ENCODE measurements around the gene CTDSP1. TPM values are rescaled to one million over a fixed set of nuclear protein-coding genes. Genes with fewer than 3 reads are reported as not detected.

Gene CTDSP1
- total RNA-seq, 1 donor from 2014 or later, result 153 TPM

- DNase-seq (ENCODE audit: low spot score), result no peak
Measured at GRCh38 chr2:218382785-218383184, 16.9 kb upstream of the CTDSP1 start.

DNA sequence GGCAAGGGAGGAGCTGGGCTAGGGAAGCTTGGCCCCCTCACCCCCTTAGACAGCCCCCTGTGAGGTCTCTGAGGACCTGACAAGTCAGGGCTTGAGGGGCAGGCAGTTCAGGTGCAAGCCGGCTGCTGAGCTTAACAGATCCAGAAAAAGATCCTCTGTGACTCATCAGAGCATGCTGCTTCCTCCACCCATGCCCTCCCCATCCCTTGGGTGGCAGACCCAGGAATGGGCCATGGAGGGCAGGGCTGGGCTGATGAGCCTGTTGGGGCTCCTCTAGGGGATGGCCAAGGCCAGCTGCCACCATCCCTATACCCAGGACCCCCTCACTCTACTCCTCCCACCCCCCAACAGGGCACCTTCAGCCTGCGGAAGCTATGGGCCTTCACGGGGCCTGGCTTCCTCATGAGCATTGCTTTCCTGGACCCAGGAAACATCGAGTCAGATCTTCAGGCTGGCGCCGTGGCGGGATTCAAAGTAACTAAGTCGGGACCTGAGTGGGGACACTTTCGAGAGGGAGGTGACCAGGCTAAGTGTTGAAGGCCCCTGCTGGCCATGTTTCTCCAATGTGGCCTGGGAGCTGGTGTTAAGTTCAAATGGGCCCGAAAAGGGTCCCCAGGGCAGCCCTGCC is 15.7 kb upstream of the CTDSP1 start:
- peak; percentile 62 for DNase-seq (ENCODE audit: low spot score)

GRCh38 chr2:218384975-218385374 is 14.7 kb upstream of the CTDSP1 start:
- DNase-seq (ENCODE audit: low spot score), result no peak

DNA sequence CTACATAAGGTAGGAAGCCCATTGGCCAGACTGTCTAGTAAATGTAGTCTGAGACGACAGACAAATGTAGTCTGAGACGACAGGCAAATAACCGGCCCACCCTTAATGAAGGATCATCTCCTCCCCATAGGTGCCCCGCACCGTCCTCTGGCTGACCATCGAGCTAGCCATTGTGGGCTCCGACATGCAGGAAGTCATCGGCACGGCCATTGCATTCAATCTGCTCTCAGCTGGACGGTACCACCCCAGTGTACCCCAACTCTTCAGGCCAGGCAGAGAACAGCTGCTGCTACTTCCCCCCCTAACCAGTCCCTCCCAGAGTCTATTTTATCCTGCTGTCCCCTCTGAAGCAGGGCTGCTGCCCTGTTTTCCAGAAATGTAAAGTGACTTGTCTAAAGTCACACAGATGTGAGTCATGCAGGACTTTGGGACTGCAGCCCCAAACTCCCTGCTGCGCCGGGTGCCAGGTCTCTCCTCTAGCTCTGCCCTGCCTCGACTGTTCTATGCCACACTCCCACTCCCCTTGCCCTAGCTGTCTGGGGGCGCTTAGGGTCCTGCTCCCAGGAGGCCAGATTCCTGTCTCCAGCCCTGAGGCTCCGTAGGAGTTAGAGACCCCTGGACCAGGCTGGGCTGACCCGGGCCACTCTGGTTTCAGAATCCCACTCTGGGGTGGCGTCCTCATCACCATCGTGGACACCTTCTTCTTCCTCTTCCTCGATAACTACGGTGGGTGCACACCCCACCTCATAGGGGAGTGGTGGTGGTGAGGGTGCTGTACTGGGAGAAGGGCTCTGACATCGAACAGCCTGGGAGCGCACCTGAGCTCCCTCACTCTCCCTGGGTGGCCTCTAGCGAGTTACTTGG is 12.9 kb upstream of the CTDSP1 start:
- DNase-seq (ENCODE audit: low spot score), result no peak

- peak; percentile 59 for DNase-seq (ENCODE audit: low spot score)
Measured at GRCh38 chr2:218387369-218388194, 12.1 kb upstream of the CTDSP1 start.

DNA sequence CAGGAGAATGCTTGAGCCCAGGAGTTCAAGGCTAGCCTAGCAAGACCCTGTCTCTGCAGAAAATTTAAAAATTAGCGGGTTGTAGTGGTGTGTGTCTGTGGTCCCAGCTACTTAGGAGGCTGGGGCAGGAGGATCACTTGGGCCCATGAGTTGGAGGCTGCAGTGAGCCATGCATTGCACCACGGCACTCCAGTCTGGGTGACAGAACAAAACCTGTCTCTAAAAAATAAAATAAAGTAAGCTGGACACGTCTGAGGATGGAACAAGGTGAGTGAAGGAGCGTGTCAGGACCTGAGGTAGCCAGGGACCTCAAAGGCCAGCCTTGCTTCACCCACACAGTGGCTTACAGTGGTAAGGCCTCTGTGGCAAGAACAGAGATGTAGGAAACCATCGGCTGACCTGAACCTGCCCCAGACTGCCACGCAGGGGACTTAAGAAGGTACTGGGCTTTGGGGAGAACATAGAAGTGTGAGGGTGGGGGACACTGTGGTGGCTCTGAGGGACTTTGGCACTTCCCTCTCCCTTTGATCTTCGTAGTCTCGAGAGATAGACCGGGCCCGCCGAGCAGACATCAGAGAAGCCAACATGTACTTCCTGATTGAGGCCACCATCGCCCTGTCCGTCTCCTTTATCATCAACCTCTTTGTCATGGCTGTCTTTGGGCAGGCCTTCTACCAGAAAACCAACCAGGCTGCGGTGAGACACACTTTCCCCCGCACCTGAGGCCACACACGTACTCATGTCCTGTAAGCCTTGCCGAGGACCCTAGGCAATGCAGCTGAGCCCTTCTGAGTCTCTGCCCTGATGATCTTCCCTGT is 10.1 kb upstream of the CTDSP1 start:
- DNase-seq (ENCODE audit: low spot score), result no peak

DNA sequence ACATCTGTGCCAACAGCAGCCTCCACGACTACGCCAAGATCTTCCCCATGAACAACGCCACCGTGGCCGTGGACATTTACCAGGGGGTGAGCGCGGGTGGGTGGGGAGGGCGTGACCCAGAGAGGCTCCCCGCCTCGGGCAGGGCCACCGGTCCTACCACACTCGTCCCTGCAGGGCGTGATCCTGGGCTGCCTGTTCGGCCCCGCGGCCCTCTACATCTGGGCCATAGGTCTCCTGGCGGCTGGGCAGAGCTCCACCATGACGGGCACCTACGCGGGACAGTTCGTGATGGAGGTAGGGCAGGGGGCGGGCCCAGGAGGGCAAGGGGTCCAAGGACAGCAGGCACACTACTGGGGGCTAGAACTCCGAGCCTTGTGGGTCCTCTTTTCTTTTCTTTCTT is 8.5 kb upstream of the CTDSP1 start:
- no peak for DNase-seq (ENCODE audit: low spot score)

DNA sequence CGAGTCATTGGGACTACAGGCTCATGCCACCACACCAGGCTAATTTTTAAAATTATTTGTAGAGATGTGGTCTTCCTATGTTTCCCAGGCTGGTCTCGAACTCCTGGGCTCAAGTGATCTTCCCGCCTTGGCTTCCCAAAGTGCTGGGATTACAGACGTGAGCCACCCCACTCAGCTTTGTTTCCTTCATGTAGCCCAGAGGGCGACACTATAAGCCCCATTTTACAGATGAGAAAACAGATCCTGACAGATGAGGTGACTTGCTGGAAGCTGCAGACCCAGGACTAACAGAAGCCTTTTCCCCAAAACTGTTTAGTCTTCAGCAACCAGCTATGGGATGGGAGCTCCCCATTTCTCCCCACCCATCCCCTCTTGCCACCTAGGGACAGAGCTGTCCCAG is 7.2 kb upstream of the CTDSP1 start:
- DNase-seq (ENCODE audit: low spot score), result no peak

DNA sequence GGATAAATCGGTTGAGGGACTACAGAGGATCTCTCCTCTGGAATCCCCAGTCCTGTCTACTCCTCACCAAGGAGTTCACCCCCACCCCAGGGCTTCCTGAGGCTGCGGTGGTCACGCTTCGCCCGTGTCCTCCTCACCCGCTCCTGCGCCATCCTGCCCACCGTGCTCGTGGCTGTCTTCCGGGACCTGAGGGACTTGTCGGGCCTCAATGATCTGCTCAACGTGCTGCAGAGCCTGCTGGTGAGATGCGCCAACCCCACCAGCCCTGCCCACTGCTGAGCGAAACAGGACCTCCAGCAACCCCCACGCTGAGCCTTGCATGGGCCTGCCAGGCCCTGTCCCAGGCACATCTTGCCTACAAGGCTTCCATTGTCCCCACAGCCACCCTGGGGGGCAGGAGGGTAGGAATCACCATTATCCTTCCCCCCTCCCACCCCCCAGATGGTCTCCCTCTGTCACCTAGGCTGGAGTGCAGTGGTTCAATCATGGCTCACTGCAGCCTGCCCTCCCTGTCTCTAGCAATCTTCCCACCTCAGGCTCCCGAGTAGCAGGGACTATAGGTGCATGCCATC is 6.7 kb upstream of the CTDSP1 start:
- DNase-seq (ENCODE audit: low spot score), result no peak

DNA sequence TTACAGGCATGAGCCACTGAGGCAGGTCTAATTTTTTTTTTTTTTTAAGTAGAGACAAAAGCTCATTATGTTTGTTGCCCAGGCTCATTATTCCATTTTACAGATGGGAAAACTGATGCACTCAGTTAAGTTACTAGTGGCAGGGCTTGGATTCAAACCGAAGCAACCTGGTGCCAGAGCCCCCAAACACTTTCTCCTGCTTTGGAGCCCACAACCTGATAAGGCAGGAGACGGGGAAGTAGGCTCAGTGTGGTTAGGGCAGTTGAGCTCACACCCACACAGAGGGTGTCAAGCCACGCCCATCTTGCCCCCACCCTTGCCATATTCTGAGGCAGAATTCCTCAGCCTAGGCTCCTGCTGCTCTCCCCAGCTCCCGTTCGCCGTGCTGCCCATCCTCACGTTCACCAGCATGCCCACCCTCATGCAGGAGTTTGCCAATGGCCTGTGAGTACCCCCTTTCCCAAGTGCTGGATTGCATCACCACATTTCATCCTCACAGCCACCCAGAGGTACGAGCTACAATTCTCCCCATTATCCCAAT is 5.8 kb upstream of the CTDSP1 start:
- DNase-seq (ENCODE audit: low spot score), result no peak

- DNase-seq (ENCODE audit: low spot score), result no peak
Measured at GRCh38 chr2:218394298-218395089, 5.2 kb upstream of the CTDSP1 start.

GRCh38 chr2:218395090-218395444 is 4.6 kb upstream of the CTDSP1 start:
- no peak for DNase-seq (ENCODE audit: low spot score)

GRCh38 chr2:218395456-218395825 is 4.2 kb upstream of the CTDSP1 start:
- no peak for DNase-seq (ENCODE audit: low spot score)

DNA sequence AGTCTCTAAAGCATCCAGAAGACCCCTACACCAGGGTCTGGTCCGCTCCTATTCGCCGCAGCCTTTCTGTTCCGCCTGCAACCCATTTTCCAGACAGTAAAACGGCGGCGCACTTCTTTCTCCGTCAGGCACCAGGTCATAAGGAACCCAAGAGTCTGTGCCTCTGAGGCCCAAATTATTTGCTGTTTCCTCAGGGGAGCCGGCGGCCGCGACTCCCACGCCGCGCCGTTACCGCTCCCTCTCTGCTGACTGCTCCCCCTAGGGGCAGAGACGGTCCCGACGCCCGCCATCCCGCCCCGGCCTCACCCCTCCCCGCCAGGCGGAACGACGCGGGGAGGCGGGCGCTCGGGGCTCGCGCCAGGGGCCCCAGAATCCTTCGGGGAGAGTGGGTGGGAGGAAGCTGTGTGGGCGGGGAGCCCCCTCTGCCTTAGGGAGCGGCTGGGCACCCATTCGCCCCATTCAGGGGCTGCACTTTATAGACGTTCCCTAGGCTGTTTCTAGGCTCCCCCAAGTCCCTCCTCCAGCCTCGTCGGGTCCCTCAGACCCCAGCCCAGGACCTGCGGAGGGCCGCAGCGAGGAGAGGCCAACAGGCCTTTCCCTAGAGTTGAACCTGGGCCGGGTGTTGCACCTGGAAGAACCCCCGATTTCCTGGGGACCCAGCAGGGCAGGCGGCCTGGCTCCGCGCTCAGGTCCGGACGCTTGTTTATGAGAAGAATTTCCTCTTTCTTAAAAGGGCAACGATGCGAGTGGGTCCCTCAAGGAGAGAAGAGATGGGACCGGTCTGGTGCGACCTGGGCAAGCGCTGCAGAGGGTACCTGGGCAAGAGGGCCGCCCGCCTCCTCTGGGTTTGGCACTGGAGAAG is 3.6 kb upstream of the CTDSP1 start:
- peak; percentile 96 for DNase-seq (ENCODE audit: low spot score)

GRCh38 chr2:218396688-218397462 is 2.8 kb upstream of the CTDSP1 start:
- peak; percentile 90 for DNase-seq (ENCODE audit: low spot score)

DNA sequence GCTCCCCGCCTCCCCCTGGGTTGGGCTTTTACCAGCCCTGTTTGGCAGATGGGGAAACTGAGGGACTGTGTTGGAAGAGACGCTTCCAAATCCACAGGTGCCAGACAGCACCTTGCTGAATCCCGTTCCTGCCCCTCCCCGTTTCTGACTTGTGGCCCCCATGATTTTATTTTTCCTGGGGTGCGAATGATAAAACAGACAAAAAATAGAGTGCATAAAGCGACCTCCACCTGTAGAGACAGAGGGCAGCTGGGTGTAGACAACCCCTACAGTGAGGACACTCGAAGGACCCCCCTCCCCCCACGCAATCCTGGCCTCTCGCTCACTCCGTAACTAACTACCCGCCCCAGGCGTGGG is 2.2 kb upstream of the CTDSP1 start:
- no peak for DNase-seq (ENCODE audit: low spot score)

DNA sequence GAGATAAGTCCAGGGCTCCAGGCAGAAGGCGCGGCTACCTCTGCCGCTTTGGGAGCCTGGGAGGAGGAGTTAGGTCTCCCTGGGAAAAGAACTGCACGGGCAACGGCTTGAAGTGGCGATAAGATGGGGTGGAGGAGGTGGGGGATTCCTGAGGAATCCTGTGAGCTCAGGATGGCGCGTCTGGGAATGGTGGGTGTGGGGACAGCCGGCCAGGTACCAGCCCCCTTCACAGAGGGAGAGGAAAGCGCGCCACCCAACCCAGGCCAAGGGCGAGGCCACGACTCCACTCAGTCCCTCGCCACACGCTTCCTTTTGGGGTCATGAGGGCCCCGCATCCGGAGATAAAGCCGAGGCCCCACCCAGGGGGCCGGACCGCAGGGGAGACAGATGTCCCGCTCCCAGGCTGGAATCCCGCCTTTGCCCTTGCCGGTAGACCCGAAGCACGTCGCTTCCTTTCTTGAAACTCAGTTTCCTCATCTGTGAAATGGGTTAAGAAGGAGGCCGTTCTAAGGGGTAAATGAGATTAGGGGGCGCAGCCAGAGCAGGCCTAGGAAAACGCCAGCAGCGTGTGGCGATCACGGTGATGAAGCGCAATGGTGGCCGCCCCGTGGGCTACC is 1.7 kb upstream of the CTDSP1 start:
- peak; percentile 85 for DNase-seq (ENCODE audit: low spot score)

Data from ureter (tissue), 1 donor.